Fibroblast of upper back skin (primary cell): ENCODE data around the gene GALNT6.
A peak's percentile ranks its signal among the peaks of the same experiment; 100 is the strongest.
"Not testable (repeated sequence)": the region's sequence is repeated elsewhere in the genome, so short reads cannot be mapped to it uniquely, and the experiment has no call there.

ENCODE experiments used
- DNase-seq: peaks from one replicate; pipeline ENCODE4 v3.0.0-alpha.2; 2013

Gene GALNT6

GRCh38 chr12:51349026-51349425, 42.2 kb downstream of the GALNT6 start:
- DNase-seq: peak; percentile 26

GRCh38 chr12:51348116-51348515, 43.1 kb downstream of the GALNT6 start:
- DNase-seq: no peak

- DNase-seq: no peak
Observed at GRCh38 chr12:51346581-51346980, 44.6 kb downstream of the GALNT6 start, which contains the start of gene CELA1. CELA1 (minus strand) TSS chr12:51346679; CDS start chr12:51346638, 41 bp downstream.

GRCh38 chr12:51345681-51346080, 45.5 kb downstream of the GALNT6 start:
- DNase-seq: peak; percentile 29

- no peak for DNase-seq
Observed at GRCh38 chr12:51343201-51343600, 48.0 kb downstream of the GALNT6 start.

GRCh38 chr12:51342416-51342815, 48.8 kb downstream of the GALNT6 start:
- DNase-seq: no peak

- peak; percentile 69 for DNase-seq
Observed at GRCh38 chr12:51341251-51342007, 49.8 kb downstream of the GALNT6 start.

GRCh38 chr12:51339750-51340149, 51.5 kb downstream of the GALNT6 start:
- DNase-seq: no peak

- DNase-seq: not testable (repeated sequence)
Observed at GRCh38 chr12:51337336-51337735, 53.9 kb downstream of the GALNT6 start.

GRCh38 chr12:51335931-51336330, 55.3 kb downstream of the GALNT6 start:
- DNase-seq: no peak

GRCh38 chr12:51334764-51335163, 56.4 kb downstream of the GALNT6 start:
- DNase-seq: peak; percentile 38

GRCh38 chr12:51333536-51333935, 57.7 kb downstream of the GALNT6 start:
- no peak for DNase-seq

- DNase-seq: no peak
Observed at GRCh38 chr12:51330186-51330585, 61.0 kb downstream of the GALNT6 start.

GRCh38 chr12:51329742-51330141, 61.5 kb downstream of the GALNT6 start:
- no peak for DNase-seq

- no peak for DNase-seq
Observed at GRCh38 chr12:51328587-51328986, 62.6 kb downstream of the GALNT6 start.

GRCh38 chr12:51326698-51327439, 64.3 kb downstream of the GALNT6 start:
- peak; percentile 66 for DNase-seq

- no peak for DNase-seq
Observed at GRCh38 chr12:51324953-51325352, 66.3 kb downstream of the GALNT6 start.

- no peak for DNase-seq
Observed at GRCh38 chr12:51323966-51324895, 67.0 kb downstream of the GALNT6 start, which contains the start of gene BIN2. BIN2 (minus strand) TSS chr12:51324174; CDS start chr12:51324102, 72 bp downstream.

- no peak for DNase-seq
Observed at GRCh38 chr12:51323317-51323960, 67.8 kb downstream of the GALNT6 start.

- no peak for DNase-seq
Observed at GRCh38 chr12:51322452-51322851, 68.8 kb downstream of the GALNT6 start.

GRCh38 chr12:51321882-51322281, 69.3 kb downstream of the GALNT6 start:
- DNase-seq: no peak

GRCh38 chr12:51320695-51321320, 70.4 kb downstream of the GALNT6 start:
- DNase-seq: peak; percentile 58
